ENCODE results near the gene RUNX1.

DNA sequence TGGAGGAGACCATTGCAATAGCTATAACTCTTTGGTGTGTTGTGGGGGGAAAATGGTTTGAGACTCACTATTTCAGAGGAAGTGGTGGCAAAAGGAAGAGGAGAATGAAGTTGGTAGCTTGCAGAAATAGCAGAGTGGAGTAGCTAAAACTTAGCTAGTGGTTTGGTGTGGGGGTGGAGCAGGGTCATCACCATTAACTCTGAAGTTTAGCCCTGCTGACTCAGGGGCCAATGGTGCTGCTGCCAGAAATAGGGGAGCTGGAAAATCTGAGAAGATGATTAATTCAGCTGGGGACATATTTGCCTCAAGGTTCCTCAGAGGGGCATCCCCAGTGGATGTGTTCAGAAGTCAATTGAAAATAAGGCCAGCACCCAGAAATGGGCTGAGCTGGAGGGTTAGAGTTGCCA lies 65.4 kb downstream of the RUNX1 start:
- TF ChIP-seq, protein P1, sequence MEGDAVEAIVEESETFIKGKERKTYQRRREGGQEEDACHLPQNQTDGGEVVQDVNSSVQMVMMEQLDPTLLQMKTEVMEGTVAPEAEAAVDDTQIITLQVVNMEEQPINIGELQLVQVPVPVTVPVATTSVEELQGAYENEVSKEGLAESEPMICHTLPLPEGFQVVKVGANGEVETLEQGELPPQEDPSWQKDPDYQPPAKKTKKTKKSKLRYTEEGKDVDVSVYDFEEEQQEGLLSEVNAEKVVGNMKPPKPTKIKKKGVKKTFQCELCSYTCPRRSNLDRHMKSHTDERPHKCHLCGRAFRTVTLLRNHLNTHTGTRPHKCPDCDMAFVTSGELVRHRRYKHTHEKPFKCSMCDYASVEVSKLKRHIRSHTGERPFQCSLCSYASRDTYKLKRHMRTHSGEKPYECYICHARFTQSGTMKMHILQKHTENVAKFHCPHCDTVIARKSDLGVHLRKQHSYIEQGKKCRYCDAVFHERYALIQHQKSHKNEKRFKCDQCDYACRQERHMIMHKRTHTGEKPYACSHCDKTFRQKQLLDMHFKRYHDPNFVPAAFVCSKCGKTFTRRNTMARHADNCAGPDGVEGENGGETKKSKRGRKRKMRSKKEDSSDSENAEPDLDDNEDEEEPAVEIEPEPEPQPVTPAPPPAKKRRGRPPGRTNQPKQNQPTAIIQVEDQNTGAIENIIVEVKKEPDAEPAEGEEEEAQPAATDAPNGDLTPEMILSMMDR (conservative IDR thresholded peaks at IDR 0.05; ENCODE audit: low read depth, low read length): no peak
- no peak for TF ChIP-seq EZH2phosphoT487 (IDR thresholded peaks at IDR 0.05; ENCODE audit: borderline replicate concordance, low read length)
